ENCODE data around the gene IRF4. TPM values are rescaled to one million over a fixed set of nuclear protein-coding genes. Genes with fewer than 3 reads are reported as not detected.

Gene IRF4
- total and polyA plus RNA-seq, 10 donors, result 8.7 to 91.3 (median 46.3) TPM

DNA sequence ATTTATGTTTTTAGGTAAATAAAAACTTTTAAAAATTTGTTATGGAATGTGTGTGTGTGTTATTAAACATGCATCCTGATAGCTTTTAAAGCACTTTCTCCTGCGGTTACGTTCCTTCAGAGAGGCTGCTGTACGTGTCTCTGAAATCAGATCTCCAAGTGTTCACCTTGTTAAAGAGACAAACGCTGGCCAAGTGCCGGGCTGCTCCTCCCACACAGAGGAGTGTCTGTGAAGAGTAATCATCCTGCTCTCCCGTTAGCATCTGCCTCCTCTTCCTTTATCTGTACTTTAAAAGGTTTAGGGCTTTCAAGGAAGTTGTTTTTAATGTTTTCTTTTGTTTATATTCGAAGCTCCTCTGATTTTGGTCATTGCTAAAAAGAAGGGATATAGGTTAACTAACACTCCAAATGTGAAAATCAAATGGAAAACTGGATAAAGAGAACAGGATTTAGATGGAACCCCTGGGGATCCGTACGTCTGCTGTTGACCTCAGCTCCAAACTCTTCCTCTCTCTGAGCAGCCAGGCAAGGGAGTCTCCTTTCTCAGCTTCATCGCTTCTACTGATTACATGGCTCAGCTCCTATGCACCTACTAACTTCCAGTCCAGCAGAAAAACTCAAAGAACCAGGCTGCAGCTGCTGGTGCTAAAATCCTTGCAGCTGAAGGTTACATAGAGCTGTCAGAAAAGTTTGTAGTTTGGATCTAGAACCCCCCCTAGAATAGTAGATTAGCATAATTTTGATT, 20.0 kb downstream of the IRF4 start:
- intact Hi-C loops (cut with DNase I; ENCODE audit: low total_unique reads), result no loop called here

GRCh38 chr6:412146-412886, 20.8 kb downstream of the IRF4 start:
- intact Hi-C loops (cut with DNase I; ENCODE audit: low total_unique reads), result no loop called here
- Histone ChIP-seq H3K4me3 (no peak overlapping the region), H3K9me3 (peaks cover 0 to 35% (median 29%) of the 10 kb centered on the region in 8 donors), H3K27ac (no peak overlapping the region), H3K4me1 (peaks cover 0 to 16% (median 2%) of the 10 kb centered on the region in 6 donors), H3K36me3 (peaks cover 0 to 52% (median 4%) of the 10 kb centered on the region in 6 donors), H3K27me3 (replicated peaks in 1 of 7) (no peaks in the 10 kb centered on the region)
- TF ChIP-seq, protein P1, sequence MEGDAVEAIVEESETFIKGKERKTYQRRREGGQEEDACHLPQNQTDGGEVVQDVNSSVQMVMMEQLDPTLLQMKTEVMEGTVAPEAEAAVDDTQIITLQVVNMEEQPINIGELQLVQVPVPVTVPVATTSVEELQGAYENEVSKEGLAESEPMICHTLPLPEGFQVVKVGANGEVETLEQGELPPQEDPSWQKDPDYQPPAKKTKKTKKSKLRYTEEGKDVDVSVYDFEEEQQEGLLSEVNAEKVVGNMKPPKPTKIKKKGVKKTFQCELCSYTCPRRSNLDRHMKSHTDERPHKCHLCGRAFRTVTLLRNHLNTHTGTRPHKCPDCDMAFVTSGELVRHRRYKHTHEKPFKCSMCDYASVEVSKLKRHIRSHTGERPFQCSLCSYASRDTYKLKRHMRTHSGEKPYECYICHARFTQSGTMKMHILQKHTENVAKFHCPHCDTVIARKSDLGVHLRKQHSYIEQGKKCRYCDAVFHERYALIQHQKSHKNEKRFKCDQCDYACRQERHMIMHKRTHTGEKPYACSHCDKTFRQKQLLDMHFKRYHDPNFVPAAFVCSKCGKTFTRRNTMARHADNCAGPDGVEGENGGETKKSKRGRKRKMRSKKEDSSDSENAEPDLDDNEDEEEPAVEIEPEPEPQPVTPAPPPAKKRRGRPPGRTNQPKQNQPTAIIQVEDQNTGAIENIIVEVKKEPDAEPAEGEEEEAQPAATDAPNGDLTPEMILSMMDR (IDR thresholded peaks at IDR 0.05 in 8 of 11, conservative IDR thresholded peaks at IDR 0.05 in 3 of 11), result no peak
- no peak for TF ChIP-seq POLR2A (IDR thresholded peaks at IDR 0.05)
- TF ChIP-seq POLR2AphosphoS5 (IDR thresholded peaks at IDR 0.05), result no peak
- DNase-seq, result no peak
- 85 to 94% (median 89%) methylated on average over 3 of the region's 3 CpGs for WGBS, 5 donors

More for the DNA sequence above, 20.0 kb downstream of the IRF4 start:
- Histone ChIP-seq H3K36me3 (peaks cover 0 to 60% (median 4%) of the 10 kb centered on the region in 6 donors), H3K9me3 (peaks cover 0 to 30% (median 25%) of the 10 kb centered on the region in 8 donors), H3K27ac (no peak overlapping the region), H3K27me3 (replicated peaks in 1 of 7) (no peaks in the 10 kb centered on the region), H3K4me1 (peaks cover 0 to 16% (median 2%) of the 10 kb centered on the region in 6 donors), H3K4me3 (no peak overlapping the region)
- TF ChIP-seq POLR2A (IDR thresholded peaks at IDR 0.05) (no peak), POLR2AphosphoS5 (IDR thresholded peaks at IDR 0.05) (no peak)
- TF ChIP-seq, protein P1 (IDR thresholded peaks at IDR 0.05 in 8 of 11, conservative IDR thresholded peaks at IDR 0.05 in 3 of 11), result no peak
- DNase-seq, result no peak
- 60 to 73% (median 66%) methylated on average over 10 of the region's 10 CpGs for WGBS, 5 donors

DNA sequence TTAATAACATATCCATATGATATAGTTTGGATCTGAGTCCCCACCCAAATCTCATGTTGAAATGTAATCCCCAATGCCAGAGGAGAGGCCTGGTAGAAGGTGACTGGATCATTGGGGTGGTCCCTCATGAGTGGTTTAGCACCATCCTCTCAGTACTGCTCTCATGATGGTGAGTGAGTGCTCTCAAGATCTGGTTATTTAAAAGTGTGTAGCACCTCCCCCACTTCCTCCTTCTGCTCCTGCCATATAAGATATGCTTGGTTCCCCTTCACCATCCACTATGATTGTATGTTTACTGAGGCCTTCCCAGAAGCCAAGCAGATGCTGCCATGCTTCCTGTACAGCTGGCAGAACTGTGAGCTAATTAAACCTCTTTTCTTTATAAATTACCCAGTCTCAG, 22.9 kb downstream of the IRF4 start:
- Histone ChIP-seq H3K27ac (no peak overlapping the region), H3K27me3 (replicated peaks in 1 of 7) (no peaks in the 10 kb centered on the region), H3K4me3 (no peak overlapping the region), H3K9me3 (peaks cover 0 to 35% (median 29%) of the 10 kb centered on the region in 8 donors), H3K4me1 (no peaks in the 10 kb centered on the region), H3K36me3 (peaks cover 0 to 31% (median 4%) of the 10 kb centered on the region in 6 donors)
- DNase-seq, result no peak
- intact Hi-C loops (cut with DNase I; ENCODE audit: low total_unique reads), result no loop called here
- TF ChIP-seq POLR2AphosphoS5 (IDR thresholded peaks at IDR 0.05), result no peak

GRCh38 chr6:415087-415486, 23.5 kb downstream of the IRF4 start:
- no peaks in the 10 kb centered on the region for H3K4me1 ChIP-seq
- peaks cover 0 to 35% (median 29%) of the 10 kb centered on the region in 8 donors for H3K9me3 ChIP-seq
- H3K36me3 ChIP-seq, result peaks cover 0 to 25% (median 3%) of the 10 kb centered on the region in 6 donors
- intact Hi-C loops (cut with DNase I; ENCODE audit: low total_unique reads), result no loop called here
- no peaks in the 10 kb centered on the region for H3K27me3 ChIP-seq (replicated peaks in 1 of 7)
- TF ChIP-seq, protein P1 (IDR thresholded peaks at IDR 0.05 in 8 of 11, conservative IDR thresholded peaks at IDR 0.05 in 3 of 11), result no peak
- TF ChIP-seq POLR2AphosphoS5 (IDR thresholded peaks at IDR 0.05), result no peak
- TF ChIP-seq POLR2A (IDR thresholded peaks at IDR 0.05), result no peak
- H3K27ac ChIP-seq, result no peak overlapping the region
- no peak overlapping the region for H3K4me3 ChIP-seq
- DNase-seq, result no peak
- 94 to 100% (median 97%) methylated on average over 3 of the region's 3 CpGs for WGBS, 5 donors
